IMR-90 (cell line): ENCODE results near the gene URM1. TPM values are rescaled to one million over a fixed set of nuclear protein-coding genes. Genes with fewer than 3 reads are reported as not detected.
"Not testable (repeated sequence)": the region's sequence is repeated elsewhere in the genome, so short reads cannot be mapped to it uniquely, and the experiment has no call there.

Source experiments
- ATAC-seq: fragments of 200-7000 bp; cut with Tn5 transposase; 2 replicates; pipeline ENCODE4 v1.9.1; 2020; ENCODE audit warnings: low read depth, mild to moderate bottlenecking, moderate library complexity
- BruUV-seq: library from RNA; stranded (reverse); fragments of 400-500 nt; replicated peaks from 2 replicates; lab custom pipeline; 2021; lab: Mats Ljungman, UMichigan
- CTCF ChIA-PET: fragments of 300-600 bp; formaldehyde crosslinking; extraction: SDS; loops from one replicate; lab custom pipeline; 2021; ENCODE audit warnings: antibody characterized with exemption; lab: Yijun Ruan, JAX
- POLR2A ChIA-PET: fragments of 300-600 bp; sonication (Branson Sonifier 250); formaldehyde crosslinking; loops from one replicate; lab custom pipeline; 2022; ENCODE audit warnings: antibody characterized with exemption; ENCODE audit not compliant: unreplicated experiment; lab: Charles Lee
- DNase-seq: peaks from one replicate; pipeline ENCODE4 v3.0.0; 2013
- H2AFZ ChIP-seq: replicated peaks from 2 replicates; pipeline ENCODE3; 2013; ENCODE audit warnings: low read length, mild to moderate bottlenecking; ENCODE audit not compliant: poor library complexity
- H2AK5ac ChIP-seq: 2 replicates; pipeline ENCODE4 v1.6.1; 2013; ENCODE audit warnings: low read depth, low read length, inconsistent platforms
- H2AK9ac ChIP-seq: replicated peaks from 2 replicates; pipeline ENCODE3; 2013; ENCODE audit warnings: mild to moderate bottlenecking, low read depth, low read length, moderate library complexity; ENCODE audit not compliant: poor library complexity
- H2BK120ac ChIP-seq: 2 replicates; pipeline ENCODE4 v1.6.1; 2013; ENCODE audit warnings: low read depth, low read length, inconsistent platforms
- H2BK15ac ChIP-seq: 3 replicates; pipeline ENCODE4 v1.6.1; 2013; ENCODE audit warnings: low read depth, low read length, inconsistent platforms
- H2BK20ac ChIP-seq: 2 replicates; pipeline ENCODE4 v1.6.1; 2013; ENCODE audit warnings: low read depth, mild to moderate bottlenecking, inconsistent platforms, low read length, moderate library complexity
- H2BK5ac ChIP-seq: 2 replicates; pipeline ENCODE4 v1.6.1; 2013; ENCODE audit warnings: mild to moderate bottlenecking, low read depth, low read length, inconsistent platforms; ENCODE audit not compliant: poor library complexity, severe bottlenecking
- H3K14ac ChIP-seq: replicated peaks from 2 replicates; pipeline ENCODE4 v1.6.1; 2013; ENCODE audit warnings: low read depth, low read length, inconsistent platforms
- H3K18ac ChIP-seq: 2 replicates; pipeline ENCODE4 v1.6.1; 2013; ENCODE audit warnings: low read depth, low read length, control low read depth
- H3K23ac ChIP-seq: 2 replicates; pipeline ENCODE4 v1.6.1; 2013; ENCODE audit warnings: low read depth, low read length, inconsistent platforms
- H3K27ac ChIP-seq: 2 replicates; pipeline ENCODE4 v1.5.1; 2013; ENCODE audit warnings: mild to moderate bottlenecking, control low read depth, low read length; ENCODE audit not compliant: insufficient read depth
- H3K27me3 ChIP-seq: 2 replicates; pipeline ENCODE4 v1.6.1; 2013; ENCODE audit warnings: low read length; ENCODE audit not compliant: control insufficient read depth, insufficient read depth
- H3K36me3 ChIP-seq: 2 replicates; pipeline ENCODE4 v1.6.1; 2013; ENCODE audit warnings: low read length, mixed read lengths; ENCODE audit not compliant: control insufficient read depth, insufficient read depth
- H3K4ac ChIP-seq: 2 replicates; pipeline ENCODE4 v1.6.1; 2013; ENCODE audit warnings: low read depth, low read length, inconsistent platforms
- H3K4me1 ChIP-seq: 2 replicates; pipeline ENCODE4 v1.6.1; 2013; ENCODE audit warnings: low read length, mixed read lengths; ENCODE audit not compliant: control insufficient read depth, insufficient read depth
- H3K4me2 ChIP-seq: 2 replicates; pipeline ENCODE4 v1.6.1; 2013; ENCODE audit warnings: low read depth, mild to moderate bottlenecking, control low read depth, low read length, moderate library complexity
- H3K4me3 ChIP-seq: 2 replicates; pipeline ENCODE4 v1.5.1; 2013; ENCODE audit warnings: low read depth, mild to moderate bottlenecking, control low read depth, low read length, moderate library complexity; ENCODE audit not compliant: insufficient read depth
- H3K56ac ChIP-seq: 2 replicates; pipeline ENCODE4 v1.6.1; 2013; ENCODE audit warnings: low read length, inconsistent platforms; ENCODE audit not compliant: insufficient read depth; ENCODE audit errors: extremely low read depth
- H3K79me1 ChIP-seq, 2 experiments: 2 replicates each; pipeline ENCODE4 v1.6.1; 2013; ENCODE audit warnings: low read length in 2 of 2, inconsistent platforms in 1 of 2, low read depth in 1 of 2
- H3K9ac ChIP-seq: 2 replicates; pipeline ENCODE4 v1.6.1; 2013; ENCODE audit warnings: low read depth, low read length, control low read depth
- H3K9me1 ChIP-seq: 2 replicates; pipeline ENCODE4 v1.6.1; 2013; ENCODE audit warnings: low read length, inconsistent platforms; ENCODE audit not compliant: insufficient read depth
- H3K9me3 ChIP-seq: 2 replicates; pipeline ENCODE4 v1.6.1; 2013; ENCODE audit warnings: low read length; ENCODE audit not compliant: control insufficient read depth, insufficient read depth
- H4K20me1 ChIP-seq: 2 replicates; pipeline ENCODE4 v1.6.1; 2013; ENCODE audit warnings: low read length, inconsistent platforms; ENCODE audit not compliant: insufficient read depth
- H4K5ac ChIP-seq: 2 replicates; pipeline ENCODE4 v1.6.1; 2013; ENCODE audit warnings: mild to moderate bottlenecking, low read depth, low read length, control low read depth
- H4K8ac ChIP-seq, 2 experiments: 2 replicates each; pipeline ENCODE4 v1.6.1; 2013; ENCODE audit warnings: low read depth in 2 of 2, low read length in 2 of 2, control low read depth in 1 of 2, inconsistent platforms in 1 of 2
- H4K91ac ChIP-seq: 2 replicates; pipeline ENCODE4 v1.6.1; 2013; ENCODE audit warnings: low read depth, low read length, inconsistent platforms; ENCODE audit not compliant: insufficient read depth
- WGBS, 2 experiments: methylation state at CpG; one replicate each; pipeline versions ENCODE4 v1.1.5 to v1.1.7; 2013; ENCODE audit warnings: missing lambda C conversion rate in 2 of 2; ENCODE audit not compliant: insufficient read length in 1 of 2; ENCODE audit errors: extremely low coverage in 2 of 2; 5-methylcytosine and 5-hydroxymethylcytosine counted together
- dilution Hi-C: fragments of 300-500 bp; cut with HindIII; formaldehyde crosslinking; loops from one replicate; pipeline ENCODE4 v1.14.3; 2018; ENCODE audit warnings: low sequenced_read_pairs; ENCODE audit not compliant: unreplicated experiment
- in situ Hi-C: fragments of 300-500 bp; cut with MboI; formaldehyde crosslinking; loops from 3 replicates; pipeline ENCODE4 v1.14.3; 2019; ENCODE audit warnings: low sequenced_read_pairs, inconsistent platforms, mixed read lengths
- intact Hi-C: fragments of 100-400 bp; cut with micrococcal nuclease; formaldehyde crosslinking; loops from 2 replicates; pipeline ENCODE4 v1.10.0; 2022
- polyA plus RNA-seq, 3 experiments: library from polyadenylated mRNA; depleted of rRNA; stranded (reverse); fragments of >200 nt; gene quantifications; 2 replicates each; pipeline ENCODE4 v1.2.3, GENCODE V29; 2012; ENCODE audit warnings: low replicate concordance in 1 of 3
- total RNA-seq: library from RNA; depleted of rRNA; stranded (reverse); fragments of >200 nt; gene quantifications from 2 replicates; pipeline ENCODE4 v1.2.3, GENCODE V29; 2012

URM1 gene
- total and polyA plus RNA-seq, 2 of the 4 experiments (the other 2 are of a cell fraction): 33.2 to 66.9 TPM

- H3K9ac ChIP-seq, ATAC-seq, H3K23ac ChIP-seq, H3K4ac ChIP-seq, H3K4me3 ChIP-seq, H3K4me2 ChIP-seq, H3K27me3 ChIP-seq, H4K20me1 ChIP-seq, BruUV-seq, in situ Hi-C loops, H4K5ac ChIP-seq, H3K9me3 ChIP-seq, H3K27ac ChIP-seq, H4K91ac ChIP-seq, H3K56ac ChIP-seq, DNase-seq, H2BK20ac ChIP-seq, H2BK5ac ChIP-seq, dilution Hi-C loops, H2AFZ ChIP-seq, intact Hi-C loops, H3K4me1 ChIP-seq, H2AK9ac ChIP-seq, H2BK120ac ChIP-seq, H3K18ac ChIP-seq, H2AK5ac ChIP-seq, H3K14ac ChIP-seq, H2BK15ac ChIP-seq, H3K36me3 ChIP-seq: not testable (repeated sequence)
- Histone ChIP-seq H3K9me1 (peaks cover 12% of the 10 kb centered on the region), H4K8ac (peak overlapping the region in 1 of 2 experiments; percentile 88; a peak in 1 of 4 replicates), H3K79me1 (peaks cover 0 to 25% of the 10 kb centered on the region in 2 experiments; a peak in 2 of 4 replicates)
- CTCF ChIA-PET: interaction anchor here (0.5 to 1.0 kb wide), 2 partner anchors 22 to 44 kb away, joined by 3 to 4 read pairs; no protein-coding TSS in a partner anchor
- WGBS, 2 experiments: 93% methylated on average over 3 of the region's 15 CpGs; no CpG with 5 or more reads in 1 of the 2 experiments
- POLR2A ChIA-PET: interaction anchor here (0.6 kb wide), 1 partner anchor 247 kb away, joined by 4 read pairs; no protein-coding TSS in a partner anchor
These were observed 32.1 kb upstream of the URM1 start for GRCh38 chr9:128338852-128339614.
